Testis (tissue), 2 donors: ENCODE measurements around the gene SLC26A11.

Experiments used
- POLR2A ChIP-seq: fragments of 450-650 bp; IDR thresholded peaks from one replicate; pipeline ENCODE4 v1.6.1; 2017; ENCODE audit warnings: antibody characterized with exemption, mild to moderate bottlenecking, moderate library complexity
- TF ChIP-seq, protein P1 (sequence below), 3 experiments: fragments of 450-650 bp in 2 of 3; fragments of 200-600 bp in 1 of 3; sonication (generic) in 1 of 3; IDR thresholded peaks; one replicate each; pipeline ENCODE4 v1.5.1; 2016 to 2019; ENCODE audit warnings: antibody characterized with exemption in 3 of 3, mild to moderate bottlenecking in 2 of 3, moderate library complexity in 1 of 3

DNA sequence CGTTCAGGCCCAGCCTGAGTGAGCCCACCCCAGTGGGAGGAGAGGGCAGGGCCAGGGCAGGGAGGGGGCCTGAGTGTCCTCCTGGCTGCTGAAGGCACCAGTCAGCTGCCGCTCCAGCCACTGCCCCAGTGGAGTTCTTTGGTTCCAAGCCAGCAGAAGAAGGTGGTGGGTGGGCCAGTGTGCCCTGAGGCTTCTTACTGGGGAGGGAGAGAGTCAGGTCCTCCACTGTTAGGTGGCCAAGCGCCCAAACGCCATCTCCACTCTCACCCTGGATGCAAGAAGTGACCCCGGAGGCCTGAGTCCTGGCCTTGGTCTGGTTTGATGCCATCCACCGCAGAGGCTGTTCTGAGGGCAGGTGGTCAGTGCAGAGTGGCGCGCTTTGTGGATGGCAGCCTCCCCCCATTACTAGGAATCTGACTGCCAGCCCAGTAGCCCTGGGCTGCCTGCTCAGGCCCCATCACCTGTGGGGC, 42.6 kb downstream of the SLC26A11 start:
- TF ChIP-seq, protein P1, sequence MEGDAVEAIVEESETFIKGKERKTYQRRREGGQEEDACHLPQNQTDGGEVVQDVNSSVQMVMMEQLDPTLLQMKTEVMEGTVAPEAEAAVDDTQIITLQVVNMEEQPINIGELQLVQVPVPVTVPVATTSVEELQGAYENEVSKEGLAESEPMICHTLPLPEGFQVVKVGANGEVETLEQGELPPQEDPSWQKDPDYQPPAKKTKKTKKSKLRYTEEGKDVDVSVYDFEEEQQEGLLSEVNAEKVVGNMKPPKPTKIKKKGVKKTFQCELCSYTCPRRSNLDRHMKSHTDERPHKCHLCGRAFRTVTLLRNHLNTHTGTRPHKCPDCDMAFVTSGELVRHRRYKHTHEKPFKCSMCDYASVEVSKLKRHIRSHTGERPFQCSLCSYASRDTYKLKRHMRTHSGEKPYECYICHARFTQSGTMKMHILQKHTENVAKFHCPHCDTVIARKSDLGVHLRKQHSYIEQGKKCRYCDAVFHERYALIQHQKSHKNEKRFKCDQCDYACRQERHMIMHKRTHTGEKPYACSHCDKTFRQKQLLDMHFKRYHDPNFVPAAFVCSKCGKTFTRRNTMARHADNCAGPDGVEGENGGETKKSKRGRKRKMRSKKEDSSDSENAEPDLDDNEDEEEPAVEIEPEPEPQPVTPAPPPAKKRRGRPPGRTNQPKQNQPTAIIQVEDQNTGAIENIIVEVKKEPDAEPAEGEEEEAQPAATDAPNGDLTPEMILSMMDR (IDR thresholded peaks at IDR 0.05), result no peak
- no peak for TF ChIP-seq POLR2A
